ENCODE results near the gene CFAP157.

The CFAP157 gene

GRCh38 chr9:127765418-127765817 is 58.6 kb downstream of the CFAP157 start:
- DNase-seq, result no peak

All from CD4-positive, alpha-beta T cell treated with Interleukin-21 for 1 hour (primary cell).